ENCODE measurements around the gene RHBDD1. TPM values are rescaled to one million over a fixed set of nuclear protein-coding genes. Genes with fewer than 3 reads are reported as not detected.

Gene RHBDD1
- polyA plus RNA-seq, 1 donor from 2014 or later: 5.4 TPM

DNA sequence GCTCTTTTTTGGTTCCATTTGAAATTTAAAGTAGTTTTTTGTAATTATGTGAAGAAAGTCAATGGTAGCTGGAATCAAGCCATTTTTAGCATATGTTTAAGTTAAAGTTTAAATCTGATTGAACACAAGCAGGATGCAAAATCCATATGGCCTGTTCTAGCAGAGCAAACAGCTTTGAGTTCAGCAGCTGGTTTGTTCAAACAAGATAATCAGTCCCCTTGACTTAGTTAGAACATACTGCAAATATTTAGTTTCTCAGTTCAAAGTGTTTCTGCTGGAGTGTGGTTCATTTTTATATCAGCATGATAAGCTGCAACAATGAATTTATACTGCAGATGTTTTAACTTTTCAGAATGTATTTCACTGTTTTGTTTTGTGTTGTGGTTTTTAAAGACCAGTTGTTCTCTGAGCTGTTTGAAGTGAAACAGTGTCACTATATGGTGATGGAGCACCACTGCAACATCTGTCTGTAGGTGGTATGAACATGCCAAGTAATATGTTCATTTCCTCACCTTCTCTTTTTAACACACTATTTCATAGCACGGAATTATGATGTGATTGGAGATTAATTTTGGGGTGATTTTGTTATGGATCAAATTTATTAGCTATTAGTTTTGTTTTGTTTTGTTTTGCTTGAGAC lies 202.8 kb downstream of the RHBDD1 start:
- no peak overlapping the region for H3K4me2 ChIP-seq (ENCODE audit: low read length)
- H3F3A ChIP-seq (ENCODE audit: insufficient read depth, low read length, poor library complexity, severe bottlenecking): no peaks in the 10 kb centered on the region
- H2AFZ ChIP-seq (ENCODE audit: low read depth, low read length): no peak overlapping the region
- H3K9me3 ChIP-seq (ENCODE audit: low read length): no peaks in the 10 kb centered on the region
- H3K79me2 ChIP-seq (replicated peaks; ENCODE audit: insufficient read depth, low read length): no peaks in the 10 kb centered on the region
- no peaks in the 10 kb centered on the region for H3K27me3 ChIP-seq (ENCODE audit: insufficient read depth, low read depth, low read length)
- H4K20me1 ChIP-seq (ENCODE audit: insufficient read depth): no peaks in the 10 kb centered on the region
- H3K9ac ChIP-seq (ENCODE audit: low read length): no peak overlapping the region
- TF ChIP-seq EP300 (conservative IDR thresholded peaks at IDR 0.05; ENCODE audit: poor library complexity, severe bottlenecking): no peak
- TF ChIP-seq, protein P1, sequence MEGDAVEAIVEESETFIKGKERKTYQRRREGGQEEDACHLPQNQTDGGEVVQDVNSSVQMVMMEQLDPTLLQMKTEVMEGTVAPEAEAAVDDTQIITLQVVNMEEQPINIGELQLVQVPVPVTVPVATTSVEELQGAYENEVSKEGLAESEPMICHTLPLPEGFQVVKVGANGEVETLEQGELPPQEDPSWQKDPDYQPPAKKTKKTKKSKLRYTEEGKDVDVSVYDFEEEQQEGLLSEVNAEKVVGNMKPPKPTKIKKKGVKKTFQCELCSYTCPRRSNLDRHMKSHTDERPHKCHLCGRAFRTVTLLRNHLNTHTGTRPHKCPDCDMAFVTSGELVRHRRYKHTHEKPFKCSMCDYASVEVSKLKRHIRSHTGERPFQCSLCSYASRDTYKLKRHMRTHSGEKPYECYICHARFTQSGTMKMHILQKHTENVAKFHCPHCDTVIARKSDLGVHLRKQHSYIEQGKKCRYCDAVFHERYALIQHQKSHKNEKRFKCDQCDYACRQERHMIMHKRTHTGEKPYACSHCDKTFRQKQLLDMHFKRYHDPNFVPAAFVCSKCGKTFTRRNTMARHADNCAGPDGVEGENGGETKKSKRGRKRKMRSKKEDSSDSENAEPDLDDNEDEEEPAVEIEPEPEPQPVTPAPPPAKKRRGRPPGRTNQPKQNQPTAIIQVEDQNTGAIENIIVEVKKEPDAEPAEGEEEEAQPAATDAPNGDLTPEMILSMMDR (IDR thresholded peaks at IDR 0.05; ENCODE audit: poor library complexity, severe bottlenecking): no peak
- no peak for TF ChIP-seq TAF1 (IDR thresholded peaks at IDR 0.05; ENCODE audit: low read depth)
- no peak for TF ChIP-seq REST (IDR thresholded peaks at IDR 0.05; ENCODE audit: borderline replicate concordance)
- no peak for TF ChIP-seq EZH2 (IDR thresholded peaks at IDR 0.05; ENCODE audit: borderline replicate concordance, insufficient read depth, low read length, poor library complexity, severe bottlenecking)
- no peak for TF ChIP-seq RAD21 (conservative IDR thresholded peaks at IDR 0.05)
- TF ChIP-seq MXI1 (conservative IDR thresholded peaks at IDR 0.05; ENCODE audit: poor library complexity, severe bottlenecking): no peak
- no peak for TF ChIP-seq SMC3 (conservative IDR thresholded peaks at IDR 0.05; ENCODE audit: poor library complexity)
- no peak for TF ChIP-seq POLR2AphosphoS5 (IDR thresholded peaks at IDR 0.05)
- peak overlapping the region; percentile 11 for H3K27ac ChIP-seq (ENCODE audit: low read length)
- H3K9me2 ChIP-seq (ENCODE audit: insufficient read depth, low read length): no peaks in the 10 kb centered on the region
- no peak overlapping the region for H3K4me3 ChIP-seq (ENCODE audit: low read length)
- no peaks in the 10 kb centered on the region for H3K36me3 ChIP-seq (ENCODE audit: insufficient read depth, low read length)

DNA sequence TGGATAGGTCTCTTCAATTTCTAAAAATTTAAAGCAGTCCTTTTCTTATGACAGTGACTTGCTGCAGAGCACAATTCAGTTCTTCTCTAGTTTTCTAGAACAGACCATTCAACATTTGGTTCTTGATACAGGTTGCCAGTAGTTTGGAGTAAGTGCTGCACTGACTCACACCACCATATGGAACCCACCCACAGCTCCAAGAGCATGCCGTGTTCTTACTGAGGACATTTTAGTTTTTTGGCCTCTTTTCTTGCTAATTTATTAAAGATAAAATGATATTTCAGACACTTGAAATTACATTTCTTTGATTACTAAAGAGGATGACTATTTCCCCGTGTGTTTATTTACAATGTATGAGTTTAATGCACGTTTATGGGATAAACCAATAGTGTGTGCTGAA lies 208.1 kb downstream of the RHBDD1 start:
- TF ChIP-seq REST (IDR thresholded peaks at IDR 0.05; ENCODE audit: borderline replicate concordance): no peak
- no peak for TF ChIP-seq TAF1 (IDR thresholded peaks at IDR 0.05; ENCODE audit: low read depth)
- TF ChIP-seq, protein P1 (IDR thresholded peaks at IDR 0.05; ENCODE audit: poor library complexity, severe bottlenecking): no peak
- no peak for TF ChIP-seq POLR2AphosphoS5 (IDR thresholded peaks at IDR 0.05)
- TF ChIP-seq MXI1 (conservative IDR thresholded peaks at IDR 0.05; ENCODE audit: poor library complexity, severe bottlenecking): no peak
- no peak for TF ChIP-seq EZH2 (IDR thresholded peaks at IDR 0.05; ENCODE audit: borderline replicate concordance, insufficient read depth, low read length, poor library complexity, severe bottlenecking)
- Histone ChIP-seq H3K9me2 (ENCODE audit: insufficient read depth, low read length) (no peaks in the 10 kb centered on the region), H4K20me1 (ENCODE audit: insufficient read depth) (no peaks in the 10 kb centered on the region), H3K9me3 (ENCODE audit: low read length) (no peaks in the 10 kb centered on the region), H3K4me3 (ENCODE audit: low read length) (no peak overlapping the region), H3K36me3 (ENCODE audit: insufficient read depth, low read length) (no peaks in the 10 kb centered on the region), H3K27ac (ENCODE audit: low read length) (no peak overlapping the region), H3K9ac (ENCODE audit: low read length) (no peak overlapping the region), H3K79me2 (replicated peaks; ENCODE audit: insufficient read depth, low read length) (no peaks in the 10 kb centered on the region), H3K27me3 (ENCODE audit: insufficient read depth, low read depth, low read length) (no peaks in the 10 kb centered on the region), H3F3A (ENCODE audit: insufficient read depth, low read length, poor library complexity, severe bottlenecking) (no peaks in the 10 kb centered on the region), H2AFZ (ENCODE audit: low read depth, low read length) (no peak overlapping the region), H3K4me2 (ENCODE audit: low read length) (no peak overlapping the region)
